H1 (cell line): ENCODE measurements around the gene FAR2. TPM values are rescaled to one million over a fixed set of nuclear protein-coding genes. Genes with fewer than 3 reads are reported as not detected.

Source experiments
- CTCF ChIA-PET: fragments of 300-600 bp; sonication (Branson Sonifier 250); formaldehyde crosslinking; loops from one replicate; lab custom pipeline; 2021; ENCODE audit not compliant: partially characterized antibody; lab: Charles Lee
- POLR2A ChIA-PET: fragments of 300-600 bp; sonication (Branson Sonifier 250); formaldehyde crosslinking; loops from one replicate; lab custom pipeline; 2021; ENCODE audit warnings: inconsistent platforms; ENCODE audit not compliant: partially characterized antibody; lab: Charles Lee
- DNase-seq, 2 experiments: peaks; one replicate each; pipeline versions ENCODE4 v3.0.0 to v3.0.0-alpha.2; 2010 to 2022; ENCODE audit warnings: low spot score in 2 of 2, low read depth in 1 of 2, mixed read lengths in 1 of 2
- FAIRE-seq: peaks from 2 replicates; lab custom pipeline; 2011; peaks lifted over from hg19 to GRCh38; lab: Jason Lieb, UNC
- H2AFZ ChIP-seq: 2 replicates; pipeline ENCODE4 v1.8.1; 2012; ENCODE audit warnings: low read length, inconsistent platforms
- H2AK5ac ChIP-seq: 2 replicates; pipeline ENCODE4 v1.6.1; 2013; ENCODE audit warnings: low read depth, low read length
- H2BK120ac ChIP-seq: replicated peaks from 2 replicates; pipeline ENCODE3; 2013; ENCODE audit warnings: low read depth, low read length, inconsistent platforms
- H2BK12ac ChIP-seq: 2 replicates; pipeline ENCODE4 v1.6.1; 2013; ENCODE audit warnings: low read depth, low read length
- H2BK15ac ChIP-seq: 2 replicates; pipeline ENCODE4 v1.6.1; 2013; ENCODE audit warnings: low read length
- H2BK20ac ChIP-seq: 2 replicates; pipeline ENCODE4 v1.6.1; 2013; ENCODE audit warnings: low read length
- H2BK5ac ChIP-seq: 2 replicates; pipeline ENCODE4 v1.6.1; 2013; ENCODE audit warnings: low read depth, low read length
- H3K14ac ChIP-seq: 2 replicates; pipeline ENCODE4 v1.6.1; 2013; ENCODE audit warnings: inconsistent platforms; ENCODE audit not compliant: insufficient read length
- H3K18ac ChIP-seq: 2 replicates; pipeline ENCODE4 v1.6.1; 2013; ENCODE audit warnings: low read length; ENCODE audit errors: extremely low read depth
- H3K23ac ChIP-seq: 2 replicates; pipeline ENCODE4 v1.6.1; 2013; ENCODE audit warnings: inconsistent platforms; ENCODE audit not compliant: insufficient read length
- H3K23me2 ChIP-seq: 2 replicates; pipeline ENCODE4 v1.6.1; 2013; ENCODE audit warnings: low read depth, low read length
- H3K27ac ChIP-seq: 2 replicates; pipeline ENCODE4 v1.6.1; 2011; ENCODE audit warnings: low read depth, low read length, inconsistent platforms
- H3K27me3 ChIP-seq, 4 experiments: replicated peaks in 1 of 4; 1 replicate in 1 of 4; 2 replicates in 3 of 4; pipeline versions ENCODE4 v1.6.1 to v1.8.1; 2011 to 2013; ENCODE audit warnings: low read length in 3 of 4, mild to moderate bottlenecking in 3 of 4, inconsistent platforms in 2 of 4, mixed read lengths in 2 of 4, moderate library complexity in 1 of 4; ENCODE audit not compliant: control insufficient read depth in 3 of 4, insufficient read depth in 3 of 4; ENCODE audit errors: extremely low read depth in 1 of 4
- H3K36me3 ChIP-seq, 4 experiments: 2 replicates each; pipeline versions ENCODE4 v1.6.1 to v1.8.1; 2011 to 2013; ENCODE audit warnings: mild to moderate bottlenecking in 4 of 4, low read length in 3 of 4, moderate library complexity in 2 of 4, control low read depth in 1 of 4, inconsistent platforms in 1 of 4; ENCODE audit not compliant: insufficient read depth in 4 of 4, control insufficient read depth in 2 of 4
- H3K4ac ChIP-seq: replicated peaks from 2 replicates; pipeline ENCODE3; 2013; ENCODE audit warnings: low read length, low read depth, mixed read lengths, inconsistent platforms; ENCODE audit not compliant: insufficient read length
- H3K4me1 ChIP-seq, 4 experiments: replicated peaks in 1 of 4; 1 replicate in 1 of 4; 2 replicates in 3 of 4; pipeline versions ENCODE4 v1.6.1 to v1.8.1; 2011 to 2013; ENCODE audit warnings: low read length in 3 of 4, inconsistent platforms in 2 of 4, mixed read lengths in 1 of 4; ENCODE audit not compliant: insufficient read depth in 4 of 4, control insufficient read depth in 3 of 4
- H3K4me2 ChIP-seq, 2 experiments: 2 replicates each; pipeline versions ENCODE4 v1.6.1 to v1.8.1; 2011 to 2013; ENCODE audit warnings: low read depth in 2 of 2, low read length in 2 of 2, control low read depth in 1 of 2, inconsistent platforms in 1 of 2, mild to moderate bottlenecking in 1 of 2; ENCODE audit not compliant: insufficient read depth in 1 of 2
- H3K4me3 ChIP-seq, 4 experiments: fragments of 200-600, 300-600 bp in 1 of 4; sonication (generic), shearing (Covaris generic), sonication (Bioruptor Twin) in 1 of 4; 2 replicates each; pipeline versions ENCODE4 v1.5.1 to v1.8.1; 2011 to 2016; ENCODE audit warnings: low read length in 4 of 4, low read depth in 3 of 4, control low read depth in 2 of 4, inconsistent platforms in 2 of 4, mild to moderate bottlenecking in 2 of 4, mixed read lengths in 1 of 4, moderate library complexity in 1 of 4; ENCODE audit not compliant: insufficient read depth in 2 of 4; ENCODE audit errors: extremely low read depth in 1 of 4
- H3K56ac ChIP-seq: replicated peaks from 2 replicates; pipeline ENCODE3; 2013; ENCODE audit warnings: low read depth, mild to moderate bottlenecking, mixed read lengths, low read length, inconsistent platforms; ENCODE audit not compliant: insufficient read length
- H3K79me1 ChIP-seq: 2 replicates; pipeline ENCODE4 v1.6.1; 2013; ENCODE audit warnings: low read depth, low read length, control low read depth
- H3K79me2 ChIP-seq, 2 experiments: 2 replicates each; pipeline versions ENCODE4 v1.6.1 to v1.8.1; 2012 to 2013; ENCODE audit warnings: low read length in 2 of 2, mild to moderate bottlenecking in 2 of 2, inconsistent platforms in 1 of 2; ENCODE audit not compliant: insufficient read depth in 2 of 2, control insufficient read depth in 1 of 2
- H3K9ac ChIP-seq, 4 experiments: replicated peaks in 1 of 4; 1 replicate in 1 of 4; 2 replicates in 3 of 4; pipeline versions ENCODE4 v1.6.1 to v1.8.1; 2011 to 2013; ENCODE audit warnings: low read depth in 3 of 4, low read length in 3 of 4, control low read depth in 2 of 4, mild to moderate bottlenecking in 2 of 4, moderate library complexity in 2 of 4, inconsistent platforms in 1 of 4; ENCODE audit errors: extremely low read depth in 1 of 4
- H3K9me3 ChIP-seq, 2 experiments: 2 replicates each; pipeline versions ENCODE4 v1.6.1 to v1.8.1; 2012 to 2013; ENCODE audit warnings: mild to moderate bottlenecking in 2 of 2, moderate library complexity in 2 of 2, control low read depth in 1 of 2, inconsistent platforms in 1 of 2, low read depth in 1 of 2, low read length in 1 of 2, mixed read lengths in 1 of 2; ENCODE audit not compliant: insufficient read depth in 2 of 2
- H4K20me1 ChIP-seq, 2 experiments: replicated peaks in 1 of 2; 2 replicates each; pipeline versions ENCODE3 to v1.8.1; 2011 to 2013; ENCODE audit warnings: inconsistent platforms in 2 of 2, low read length in 2 of 2, mild to moderate bottlenecking in 1 of 2; ENCODE audit not compliant: insufficient read depth in 2 of 2, control insufficient read depth in 1 of 2
- H4K5ac ChIP-seq: 2 replicates; pipeline ENCODE4 v1.6.1; 2013; ENCODE audit warnings: low read length, low read depth, mixed read lengths, inconsistent platforms; ENCODE audit not compliant: insufficient read length
- H4K8ac ChIP-seq: 2 replicates; pipeline ENCODE4 v1.8.0; 2013; ENCODE audit warnings: mild to moderate bottlenecking, moderate library complexity, low read length, inconsistent platforms; ENCODE audit not compliant: insufficient read depth; ENCODE audit errors: extremely low read depth
- H4K91ac ChIP-seq: replicated peaks from 2 replicates; pipeline ENCODE3; 2013; ENCODE audit warnings: low read length, mixed read lengths, inconsistent platforms; ENCODE audit not compliant: insufficient read length
- BACH1 ChIP-seq: IDR thresholded peaks from 2 replicates; pipeline ENCODE4 v1.6.1; 2012; ENCODE audit warnings: low read length, improper control_type of control experiment
- EGR1 ChIP-seq: IDR thresholded peaks from 2 replicates; pipeline ENCODE4 v1.6.1; 2011; ENCODE audit warnings: low read depth, low read length, borderline replicate concordance
- EP300 ChIP-seq, 2 experiments: IDR thresholded peaks; 1 replicate in 1 of 2; 2 replicates in 1 of 2; pipeline ENCODE4 v1.6.1; 2011 to 2012; ENCODE audit warnings: low read depth in 2 of 2, low read length in 2 of 2, mild to moderate bottlenecking in 2 of 2, borderline replicate concordance in 1 of 2, inconsistent platforms in 1 of 2, moderate library complexity in 1 of 2
- EZH2 ChIP-seq: fragments of 200-600 bp; sonication (generic); IDR thresholded peaks from 2 replicates; pipeline ENCODE4 v1.7.1; 2012; ENCODE audit warnings: low read depth, mild to moderate bottlenecking, moderate library complexity, low read length, inconsistent platforms; ENCODE audit not compliant: severe bottlenecking
- KDM4A ChIP-seq: IDR thresholded peaks from one replicate; pipeline ENCODE4 v1.7.1; 2012; ENCODE audit warnings: low read depth, mild to moderate bottlenecking, moderate library complexity, low read length, inconsistent platforms; ENCODE audit not compliant: severe bottlenecking
- POLR2A ChIP-seq, 2 experiments: IDR thresholded peaks; 1 replicate in 1 of 2; 2 replicates in 1 of 2; pipeline ENCODE4 v1.6.1; 2011; ENCODE audit warnings: low read depth in 2 of 2, low read length in 2 of 2, mild to moderate bottlenecking in 2 of 2; ENCODE audit errors: control extremely low read depth in 1 of 2
- POLR2AphosphoS5 ChIP-seq: IDR thresholded peaks from 2 replicates; pipeline ENCODE4 v1.6.1; 2011; ENCODE audit warnings: low read depth, low read length
- RBBP5 ChIP-seq: IDR thresholded peaks from 2 replicates; pipeline ENCODE4 v1.7.1; 2012; ENCODE audit warnings: low read depth, mild to moderate bottlenecking, inconsistent platforms, low read length, moderate library complexity, borderline replicate concordance
- RXRA ChIP-seq: IDR thresholded peaks from 2 replicates; pipeline ENCODE4 v1.6.1; 2011; ENCODE audit warnings: low read depth, mild to moderate bottlenecking, low read length, moderate library complexity; ENCODE audit not compliant: insufficient read depth
- SAP30 ChIP-seq: fragments of 300-600 bp; sonication (generic); IDR thresholded peaks from 2 replicates; pipeline ENCODE4 v1.7.1; 2012; ENCODE audit warnings: low read length, moderate library complexity, mild to moderate bottlenecking, inconsistent platforms; ENCODE audit not compliant: insufficient read depth, insufficient replicate concordance
- SRF ChIP-seq: IDR thresholded peaks from 2 replicates; pipeline ENCODE4 v1.6.1; 2011; ENCODE audit warnings: mild to moderate bottlenecking, low read depth, low read length, moderate library complexity
- TAF1 ChIP-seq: IDR thresholded peaks from 2 replicates; pipeline ENCODE4 v1.6.1; 2011; ENCODE audit warnings: mild to moderate bottlenecking, low read depth, low read length
- TEAD4 ChIP-seq: IDR thresholded peaks from 2 replicates; pipeline ENCODE4 v1.6.1; 2012; ENCODE audit warnings: low read depth, low read length, inconsistent platforms, mixed read lengths
- ZNF274 ChIP-seq: IDR thresholded peaks from 2 replicates; pipeline ENCODE4 v1.7.0; 2012; ENCODE audit warnings: low read length, borderline replicate concordance; ENCODE audit errors: extremely low read depth
- WGBS, 2 experiments: shearing (Covaris generic) in 1 of 2; methylation state at CpG; one replicate each; pipeline versions ENCODE4 v1.1.6 to v1.1.7; 2013 to 2015; ENCODE audit warnings: low lambda C conversion rate in 2 of 2, mixed read lengths in 2 of 2, inconsistent platforms in 1 of 2, low coverage in 1 of 2, missing lambda C conversion rate in 1 of 2; ENCODE audit not compliant: insufficient replicate concordance in 2 of 2, insufficient coverage in 1 of 2, insufficient read length in 1 of 2; ENCODE audit errors: extremely low coverage in 1 of 2, missing lambda C conversion rate in 1 of 2; 5-methylcytosine and 5-hydroxymethylcytosine counted together
- polyA plus RNA-seq, 7 experiments: library from polyadenylated mRNA; depleted of rRNA in 3 of 7; stranded (reverse) in 5 of 7; unstranded in 2 of 7; fragments of >200 nt in 5 of 7; fragments of 200-250 nt in 2 of 7; gene quantifications; 1 replicate in 5 of 7; 2 replicates in 1 of 7; 4 replicates in 1 of 7; pipeline versions ENCODE4 v1.2.1 to v1.2.3, GENCODE V29; 2011 to 2013; ENCODE audit warnings: missing spikeins in 2 of 7, mixed read lengths in 2 of 7
- total RNA-seq: library from RNA; stranded (reverse); fragmentation: NEBNext Ultra II Directional; extraction: Animal tissue kit (Norgen Biotek cat#: 25700); gene quantifications from 2 replicates; pipeline ENCODE4 v1.2.1, GENCODE V29; 2021
- TF ChIP-seq, protein P1 (sequence below): IDR thresholded peaks from 2 replicates; pipeline ENCODE4 v1.6.1; 2012; ENCODE audit warnings: inconsistent platforms

FAR2 gene
- total and polyA plus RNA-seq, 2 of the 8 experiments (the other 6 are each of a cell fraction or from before 2014, with no cell fraction given): 24.0 to 24.1 TPM

DNA sequence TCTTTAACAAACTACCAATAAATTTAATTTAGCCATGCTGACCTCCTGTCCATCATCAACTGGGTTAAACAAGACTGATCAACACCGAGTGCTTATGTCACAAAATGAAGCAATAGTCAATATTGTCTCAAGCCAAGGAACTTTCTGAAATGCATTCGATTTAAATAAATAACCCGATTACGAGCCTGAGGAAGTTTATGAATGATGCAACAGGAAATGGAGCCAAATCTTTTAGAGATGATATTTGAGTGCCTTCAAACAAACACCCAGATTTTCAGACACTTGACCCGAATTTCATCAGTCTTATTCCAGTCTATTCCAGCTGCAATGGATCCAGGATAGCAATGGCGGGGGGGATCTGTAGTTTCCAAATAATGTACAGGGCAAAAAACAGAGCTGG lies 27.9 kb downstream of the FAR2 start:
- H4K8ac ChIP-seq: no peak overlapping the region
- H3K4ac ChIP-seq: no peak overlapping the region
- no peaks in the 10 kb centered on the region for H4K20me1 ChIP-seq
- H3K4me3 ChIP-seq: no peak overlapping the region
- no peak overlapping the region for H3K9ac ChIP-seq
- no peak overlapping the region for H2BK5ac ChIP-seq
- H3K79me1 ChIP-seq: no peaks in the 10 kb centered on the region
- no peak overlapping the region for H2AK5ac ChIP-seq
- H3K14ac ChIP-seq: no peak overlapping the region
- ChIA-PET POLR2A (no interaction called here), CTCF (no interaction called here)
- H3K4me2 ChIP-seq: no peak overlapping the region
- peaks cover 0 to 3% of the 10 kb centered on the region in 2 experiments; a peak in 2 of 4 replicates for H3K9me3 ChIP-seq
- H4K5ac ChIP-seq: no peak overlapping the region
- H3K23ac ChIP-seq: no peak overlapping the region
- H3K27me3 ChIP-seq: no peaks in the 10 kb centered on the region
- no peak overlapping the region for H3K18ac ChIP-seq
- peaks cover 0 to 2% (median 0%) of the 10 kb centered on the region in 4 experiments; a peak in 2 of 8 replicates for H3K36me3 ChIP-seq
- H4K91ac ChIP-seq: no peak overlapping the region
- DNase-seq (no peak), FAIRE-seq (no peak)
- H3K23me2 ChIP-seq: no peaks in the 10 kb centered on the region
- H3K4me1 ChIP-seq: no peaks in the 10 kb centered on the region
- no peak overlapping the region for H2BK15ac ChIP-seq
- no peak overlapping the region for H2BK12ac ChIP-seq
- no peak overlapping the region for H2BK20ac ChIP-seq
- H3K27ac ChIP-seq: no peak overlapping the region
- H3K79me2 ChIP-seq: no peaks in the 10 kb centered on the region
- WGBS, 2 experiments: 87% methylated on average over 6 of the region's 6 CpGs; no CpG with 5 or more reads in 1 of the 2 experiments
- no peak overlapping the region for H3K56ac ChIP-seq
- H2AFZ ChIP-seq: no peak overlapping the region
- no peak overlapping the region for H2BK120ac ChIP-seq
- TF ChIP-seq EP300 (IDR thresholded peaks at IDR 0.05; ENCODE audit: borderline replicate concordance in 1 of 2, low read depth in 2 of 2, low read length in 2 of 2) (no peak), RXRA (no peak), EZH2 (no peak), SAP30 (no peak), KDM4A (no peak), ZNF274 (no peak), RBBP5 (no peak), TEAD4 (no peak), POLR2A (IDR thresholded peaks at IDR 0.05; ENCODE audit: control extremely low read depth in 1 of 2, low read depth in 2 of 2, low read length in 2 of 2) (no peak), POLR2AphosphoS5 (no peak), SRF (no peak), TAF1 (no peak), BACH1 (no peak), EGR1 (no peak)
- TF ChIP-seq, protein P1, sequence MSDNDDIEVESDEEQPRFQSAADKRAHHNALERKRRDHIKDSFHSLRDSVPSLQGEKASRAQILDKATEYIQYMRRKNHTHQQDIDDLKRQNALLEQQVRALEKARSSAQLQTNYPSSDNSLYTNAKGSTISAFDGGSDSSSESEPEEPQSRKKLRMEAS: no peak
